ENCODE results near the gene CFAP54.
"Not testable (repeated sequence)": the region's sequence is repeated elsewhere in the genome, so short reads cannot be mapped to it uniquely, and the experiment has no call there.

DNA sequence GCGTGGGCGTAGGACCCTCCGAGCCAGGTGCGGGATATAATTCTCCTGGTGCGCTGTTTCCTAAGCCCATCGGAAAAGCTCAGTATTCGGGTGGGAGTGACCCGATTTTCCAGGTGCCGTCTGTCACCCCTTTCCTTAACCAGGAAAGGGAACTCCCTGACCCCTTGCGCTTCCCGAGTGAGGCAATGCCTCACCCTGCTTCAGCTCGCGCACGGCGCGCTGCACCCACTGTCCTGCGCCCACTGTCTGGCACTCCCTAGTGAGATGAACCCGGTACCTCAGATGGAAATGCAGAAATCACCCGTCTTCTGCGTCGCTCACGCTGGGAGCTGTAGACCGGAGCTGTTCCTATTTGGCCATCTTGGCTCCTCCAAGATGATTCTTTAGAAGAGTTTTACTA, 240.1 kb downstream of the CFAP54 start:
- TF ChIP-seq, protein P1, sequence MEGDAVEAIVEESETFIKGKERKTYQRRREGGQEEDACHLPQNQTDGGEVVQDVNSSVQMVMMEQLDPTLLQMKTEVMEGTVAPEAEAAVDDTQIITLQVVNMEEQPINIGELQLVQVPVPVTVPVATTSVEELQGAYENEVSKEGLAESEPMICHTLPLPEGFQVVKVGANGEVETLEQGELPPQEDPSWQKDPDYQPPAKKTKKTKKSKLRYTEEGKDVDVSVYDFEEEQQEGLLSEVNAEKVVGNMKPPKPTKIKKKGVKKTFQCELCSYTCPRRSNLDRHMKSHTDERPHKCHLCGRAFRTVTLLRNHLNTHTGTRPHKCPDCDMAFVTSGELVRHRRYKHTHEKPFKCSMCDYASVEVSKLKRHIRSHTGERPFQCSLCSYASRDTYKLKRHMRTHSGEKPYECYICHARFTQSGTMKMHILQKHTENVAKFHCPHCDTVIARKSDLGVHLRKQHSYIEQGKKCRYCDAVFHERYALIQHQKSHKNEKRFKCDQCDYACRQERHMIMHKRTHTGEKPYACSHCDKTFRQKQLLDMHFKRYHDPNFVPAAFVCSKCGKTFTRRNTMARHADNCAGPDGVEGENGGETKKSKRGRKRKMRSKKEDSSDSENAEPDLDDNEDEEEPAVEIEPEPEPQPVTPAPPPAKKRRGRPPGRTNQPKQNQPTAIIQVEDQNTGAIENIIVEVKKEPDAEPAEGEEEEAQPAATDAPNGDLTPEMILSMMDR (IDR thresholded peaks at IDR 0.05), result not testable (repeated sequence)
- not testable (repeated sequence) for TF ChIP-seq POLR2AphosphoS5 (IDR thresholded peaks at IDR 0.05)
